GM21786 (cell line): ENCODE data around the gene PRKD1.
"Not testable (repeated sequence)": the region's sequence is repeated elsewhere in the genome, so short reads cannot be mapped to it uniquely, and the experiment has no call there.

Source experiments
- ATAC-seq: cut with Tn5 transposase; IDR thresholded peaks from one replicate; pipeline ENCODE4 v1.9.1; 2021; ENCODE audit not compliant: unreplicated experiment

PRKD1 gene

GRCh38 chr14:29839691-29840090, 88.0 kb downstream of the PRKD1 start:
- ATAC-seq: not testable (repeated sequence)

DNA sequence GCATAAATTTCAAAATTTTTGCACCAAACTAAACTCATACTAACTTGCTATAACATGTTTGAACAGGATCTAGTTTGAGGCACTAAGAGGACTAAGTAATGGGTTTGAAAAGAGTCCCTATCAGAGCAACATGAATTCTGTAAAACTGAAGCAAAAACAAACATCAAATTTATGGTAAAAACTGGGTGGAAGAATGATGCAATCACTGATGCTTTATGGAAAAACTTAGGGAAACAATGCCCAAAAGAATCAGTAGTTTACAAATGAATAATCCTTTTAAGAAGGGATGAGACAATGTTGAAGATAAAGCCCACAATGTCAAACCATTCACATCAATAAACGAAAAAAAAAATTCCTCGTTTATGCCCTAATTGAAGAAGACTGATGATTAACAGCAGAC, 88.9 kb downstream of the PRKD1 start:
- ATAC-seq: no peak

GRCh38 chr14:29836395-29836794, 91.3 kb downstream of the PRKD1 start:
- no peak for ATAC-seq

DNA sequence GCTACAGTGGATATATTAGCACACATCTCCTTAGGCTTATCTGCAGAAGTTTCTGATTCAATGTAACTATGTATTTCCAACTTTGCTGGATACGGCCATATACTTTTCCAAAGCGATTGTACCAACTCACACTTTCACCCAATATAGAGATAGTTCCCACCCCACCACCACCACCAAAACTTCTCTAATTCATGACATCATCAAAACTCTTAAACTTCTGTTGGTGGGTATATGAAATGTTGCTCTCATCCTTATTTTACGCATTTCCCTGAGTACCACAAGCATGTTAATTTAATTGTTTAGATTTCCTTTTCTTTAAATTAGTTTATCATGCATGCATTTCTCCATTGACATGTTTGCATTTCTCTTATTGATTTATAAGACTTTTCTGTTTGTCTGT, 95.6 kb downstream of the PRKD1 start:
- ATAC-seq: no peak

DNA sequence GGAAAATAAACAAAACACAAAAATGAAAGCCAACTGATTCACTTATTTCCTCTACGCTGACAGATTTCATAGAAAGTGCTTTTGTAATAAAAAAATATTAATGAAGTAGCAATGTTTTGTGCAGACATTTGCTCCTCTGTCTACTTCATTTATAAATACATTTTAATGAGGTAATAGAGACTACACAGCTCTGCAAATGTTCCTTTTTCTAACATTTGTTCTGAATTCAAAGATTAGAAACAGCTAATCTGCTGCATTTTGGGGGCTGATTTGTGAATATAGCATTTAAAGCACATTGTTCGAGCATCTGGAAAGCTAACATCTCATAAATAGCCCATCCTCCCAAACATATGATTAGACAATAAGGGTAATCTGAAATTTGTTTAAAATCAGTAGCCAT, 97.8 kb downstream of the PRKD1 start:
- no peak for ATAC-seq

- no peak for ATAC-seq
Measured at GRCh38 chr14:29823816-29824215, 103.8 kb downstream of the PRKD1 start.

DNA sequence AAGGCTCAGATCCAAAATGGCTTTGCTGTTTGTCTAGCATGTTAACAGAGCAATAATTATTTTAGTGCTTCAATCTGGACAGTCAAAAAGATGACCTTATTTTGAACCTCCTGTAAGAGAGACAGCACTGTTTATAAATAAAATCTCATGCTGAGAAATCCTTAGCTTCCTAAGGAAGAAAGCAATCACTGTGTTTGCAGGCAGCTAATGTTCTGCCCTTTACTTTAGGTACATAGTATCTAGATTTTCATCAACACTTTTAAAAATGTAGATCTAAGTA, 105.3 kb downstream of the PRKD1 start:
- no peak for ATAC-seq

DNA sequence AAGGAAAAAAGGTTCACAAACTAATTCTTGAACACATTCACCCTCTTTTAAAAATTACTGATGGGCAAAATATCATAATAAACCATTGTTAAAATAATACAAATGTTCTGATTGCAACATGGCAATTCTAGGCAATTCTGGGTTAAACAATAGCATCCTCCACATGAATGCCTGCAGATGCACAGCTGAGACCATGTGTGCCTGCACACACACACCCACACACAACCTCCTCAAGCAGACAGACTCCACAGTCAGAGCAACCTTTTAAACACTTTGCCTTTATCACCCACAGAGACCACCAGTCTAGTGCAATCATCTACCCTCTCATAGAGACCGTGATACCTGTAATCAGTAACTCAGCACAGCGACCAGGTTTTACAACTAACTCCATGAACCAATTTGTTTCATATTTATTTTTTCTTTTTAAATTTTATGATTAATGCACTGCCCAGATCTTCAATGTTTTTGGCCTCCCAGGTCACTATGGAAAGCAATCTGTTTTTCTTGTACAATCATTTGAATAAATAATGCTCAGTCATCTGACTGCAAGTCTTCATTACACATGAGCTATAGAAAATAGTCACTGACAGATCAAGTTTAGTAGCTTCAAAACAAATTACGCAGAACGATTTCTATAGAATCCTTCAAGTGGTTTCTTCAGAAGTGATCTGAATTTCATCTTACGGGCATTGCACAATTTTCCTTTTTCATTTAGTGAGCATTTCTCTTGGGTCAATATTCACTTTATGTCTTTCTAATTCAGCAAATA, 105.8 kb downstream of the PRKD1 start:
- ATAC-seq: no peak

- ATAC-seq: no peak
Measured at GRCh38 chr14:29821242-29821641, 106.4 kb downstream of the PRKD1 start.

- no peak for ATAC-seq
Measured at GRCh38 chr14:29820785-29821184, 106.9 kb downstream of the PRKD1 start.

- ATAC-seq: no peak
Measured at GRCh38 chr14:29817767-29818405, 109.8 kb downstream of the PRKD1 start.

GRCh38 chr14:29815016-29815674, 112.5 kb downstream of the PRKD1 start:
- no peak for ATAC-seq

DNA sequence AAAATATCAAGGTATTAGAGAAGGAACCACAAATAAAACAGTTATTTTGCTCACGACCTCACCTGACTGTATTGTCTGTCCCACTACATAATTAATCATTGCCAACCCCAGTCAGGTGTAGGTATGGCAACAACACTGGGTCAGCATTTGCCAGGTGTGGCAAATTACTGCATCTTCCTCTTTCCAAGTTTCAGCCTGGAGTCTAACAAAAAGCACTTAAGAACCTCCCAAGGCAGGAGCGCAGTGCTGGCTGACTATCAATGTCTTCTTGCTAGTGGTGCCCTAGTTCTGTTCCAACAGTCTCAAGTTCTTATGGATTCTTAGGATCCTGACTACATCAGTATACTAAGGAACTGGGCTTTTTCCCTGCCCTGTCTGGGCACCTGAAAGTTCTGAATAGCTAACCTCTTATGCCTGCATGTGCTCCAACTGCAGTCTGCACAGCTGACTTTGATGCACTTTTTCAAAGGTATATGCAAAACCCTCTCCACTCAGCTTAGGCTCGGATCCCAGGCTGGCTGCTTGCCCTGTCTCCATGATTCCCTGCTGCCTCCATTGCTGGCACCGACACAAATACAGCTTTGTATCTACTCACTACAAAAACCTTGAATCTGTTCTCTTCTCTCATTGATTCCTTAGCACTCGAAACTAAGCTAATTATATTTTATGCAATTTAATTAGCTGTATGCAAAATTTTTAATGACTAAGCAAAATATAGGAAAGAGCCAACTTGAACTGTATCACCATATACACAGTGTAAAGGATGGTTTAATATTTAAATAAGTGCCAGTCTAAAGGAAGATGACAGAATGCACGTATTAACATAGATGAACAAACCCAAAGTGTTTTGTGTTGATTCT, 113.3 kb downstream of the PRKD1 start:
- no peak for ATAC-seq

DNA sequence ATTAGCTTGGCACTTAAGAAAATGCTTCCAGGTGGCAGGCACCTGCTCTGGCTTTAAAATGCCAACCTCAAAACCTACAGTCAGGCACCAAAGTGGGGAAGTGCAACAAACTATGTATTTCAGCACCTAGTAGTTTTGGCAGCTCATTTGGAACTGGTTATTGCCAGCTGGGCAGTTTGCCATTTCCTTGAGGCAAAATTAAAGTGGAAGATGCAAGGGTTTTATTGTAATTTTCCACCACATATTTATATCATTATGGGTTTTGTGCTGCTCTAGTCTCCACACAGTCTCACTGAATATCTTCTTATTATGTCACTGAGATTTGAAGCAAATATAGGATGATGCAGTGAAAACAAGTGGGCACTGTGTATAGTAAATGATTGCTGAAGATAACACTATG, 117.0 kb downstream of the PRKD1 start:
- ATAC-seq: no peak

DNA sequence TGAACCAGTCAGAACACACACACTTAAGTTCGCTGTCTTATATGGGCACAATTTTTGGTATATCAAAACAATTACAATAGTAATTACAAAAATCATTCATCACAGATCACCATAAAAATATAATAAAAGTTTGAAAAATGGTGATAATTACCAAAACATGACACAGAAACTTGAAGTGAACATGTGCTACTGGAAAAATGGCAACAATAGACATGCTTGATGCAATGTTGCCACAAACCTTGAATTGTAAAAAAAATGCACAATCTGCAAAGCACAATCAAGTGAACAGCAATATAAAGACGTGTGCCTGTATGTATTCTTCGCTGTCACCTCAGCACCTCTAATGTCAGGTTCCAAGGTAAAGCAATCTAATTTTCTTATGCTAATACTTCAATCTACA, 117.6 kb downstream of the PRKD1 start:
- no peak for ATAC-seq

DNA sequence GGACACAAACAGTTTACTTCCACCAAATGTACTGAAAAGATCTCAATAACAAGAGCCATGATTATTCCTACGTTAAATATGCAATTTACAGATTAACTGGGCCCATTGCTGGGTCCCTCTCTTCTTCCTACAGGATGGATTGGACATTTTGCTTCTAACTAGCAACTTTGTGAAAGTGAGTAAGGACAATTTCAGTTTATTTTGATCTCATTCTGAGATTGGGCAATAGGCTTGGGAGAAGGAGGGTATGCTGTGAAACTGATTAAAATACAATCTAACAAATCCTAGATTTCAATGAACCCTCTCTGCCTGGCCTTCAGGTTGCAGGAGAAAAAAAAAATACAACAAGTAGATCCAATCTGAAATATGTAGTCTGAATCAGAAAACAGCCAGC, 121.5 kb downstream of the PRKD1 start:
- ATAC-seq: no peak

- no peak for ATAC-seq
Measured at GRCh38 chr14:29805415-29806123, 122.1 kb downstream of the PRKD1 start.

GRCh38 chr14:29804481-29805266, 123.0 kb downstream of the PRKD1 start:
- ATAC-seq: no peak

- no peak for ATAC-seq
Measured at GRCh38 chr14:29803045-29803444, 124.6 kb downstream of the PRKD1 start.

DNA sequence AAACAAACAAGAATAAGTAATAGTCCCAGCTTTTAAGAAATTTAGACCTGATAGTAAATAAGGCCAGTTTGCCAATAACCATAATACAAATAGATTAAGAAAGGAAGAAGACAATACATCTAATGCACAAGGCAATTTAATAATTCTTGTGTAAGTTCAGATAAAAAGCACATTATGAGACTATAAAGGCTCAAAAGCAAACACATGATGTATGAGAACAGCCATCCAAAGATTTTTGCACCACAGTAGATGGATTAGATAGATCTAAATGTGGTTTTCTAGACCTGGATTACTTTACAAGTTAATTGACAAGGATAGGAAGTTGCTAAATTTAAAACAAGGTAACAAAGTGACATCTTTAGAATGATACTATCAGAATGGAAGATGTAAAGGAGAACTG, 125.4 kb downstream of the PRKD1 start:
- ATAC-seq: no peak
